CD4-positive, alpha-beta T cell treated with Interleukin-17A for 4 hours (primary cell): ENCODE results near the gene EEF1G.
"Not testable (repeated sequence)": the region's sequence is repeated elsewhere in the genome, so short reads cannot be mapped to it uniquely, and the experiment has no call there.

Source experiments
- DNase-seq: peaks from one replicate; pipeline ENCODE4 v3.0.0-alpha.2; 2020; ENCODE audit warnings: mixed read lengths

EEF1G gene

DNA sequence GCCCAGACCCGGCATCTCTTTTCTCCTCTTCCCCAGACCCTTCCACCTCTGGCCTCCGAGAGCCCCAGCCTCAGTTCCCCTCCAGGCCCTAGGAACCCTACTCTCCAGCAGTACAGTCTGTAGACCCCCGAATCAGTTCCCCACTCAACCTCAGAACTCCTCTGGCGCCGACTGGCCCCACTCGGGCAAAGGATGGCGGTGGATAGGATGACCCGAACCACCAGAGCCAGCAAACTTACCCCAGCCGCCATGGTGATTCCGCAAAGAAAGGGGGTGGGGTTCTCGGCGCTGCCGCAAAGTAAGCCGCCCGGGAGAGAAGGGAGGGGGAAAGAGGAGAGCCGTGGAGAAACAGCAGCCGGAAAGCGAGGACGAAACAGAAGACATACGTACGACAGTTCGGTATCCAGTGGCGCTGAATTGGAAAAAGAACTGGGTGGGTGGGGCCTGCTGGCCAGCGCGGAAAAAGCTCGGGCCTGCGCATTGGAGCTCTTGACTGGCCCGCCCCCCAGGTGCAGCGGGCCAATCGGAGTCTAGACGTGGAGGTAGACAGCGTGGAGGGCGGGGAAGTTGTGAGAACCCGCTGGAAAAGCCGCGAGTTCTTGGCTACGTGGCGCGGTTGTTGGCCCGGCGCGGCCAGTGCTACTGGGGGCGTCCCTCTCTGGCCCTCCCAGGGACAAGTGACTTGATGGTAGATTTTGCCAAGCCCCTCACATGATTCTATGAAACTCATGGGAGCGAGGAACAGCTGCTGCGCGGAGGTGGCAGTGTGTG, at the start of gene EEF1G:
EEF1G (minus strand) TSS at position 300 of the 771 bp plus-strand sequence; CDS start at position 251, 49 bp downstream.
- peak; percentile 98 for DNase-seq

DNA sequence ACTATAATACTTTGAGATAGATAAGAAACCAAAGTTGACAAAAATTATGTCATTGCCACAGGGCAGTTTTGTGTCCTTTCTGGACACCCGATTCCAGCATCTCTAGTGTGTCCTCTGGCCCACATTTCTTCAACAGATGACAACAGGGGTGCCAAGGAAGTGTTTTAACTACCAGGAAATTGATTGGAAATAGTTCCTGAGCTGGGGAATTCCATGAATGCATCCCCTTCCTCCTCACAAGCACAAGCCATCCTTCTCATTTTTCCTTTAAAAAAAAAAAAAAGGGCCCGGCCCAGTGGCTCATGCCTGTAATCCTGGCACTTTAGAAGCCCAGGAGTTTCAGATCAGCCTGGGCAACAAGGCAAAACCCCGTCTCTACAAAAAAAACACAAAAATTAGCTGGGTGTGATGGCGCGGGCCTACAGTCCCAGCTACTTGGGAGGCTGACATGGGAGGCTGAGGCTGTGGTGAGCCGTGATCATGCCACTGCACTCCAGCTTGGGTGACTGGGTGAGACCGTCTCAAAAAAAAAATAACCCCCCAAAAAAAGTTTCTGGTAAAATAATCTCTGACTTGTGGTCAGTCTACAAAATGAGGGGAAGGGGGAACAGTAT, 48.9 kb upstream of the EEF1G start:
- peak; percentile 17 for DNase-seq

DNA sequence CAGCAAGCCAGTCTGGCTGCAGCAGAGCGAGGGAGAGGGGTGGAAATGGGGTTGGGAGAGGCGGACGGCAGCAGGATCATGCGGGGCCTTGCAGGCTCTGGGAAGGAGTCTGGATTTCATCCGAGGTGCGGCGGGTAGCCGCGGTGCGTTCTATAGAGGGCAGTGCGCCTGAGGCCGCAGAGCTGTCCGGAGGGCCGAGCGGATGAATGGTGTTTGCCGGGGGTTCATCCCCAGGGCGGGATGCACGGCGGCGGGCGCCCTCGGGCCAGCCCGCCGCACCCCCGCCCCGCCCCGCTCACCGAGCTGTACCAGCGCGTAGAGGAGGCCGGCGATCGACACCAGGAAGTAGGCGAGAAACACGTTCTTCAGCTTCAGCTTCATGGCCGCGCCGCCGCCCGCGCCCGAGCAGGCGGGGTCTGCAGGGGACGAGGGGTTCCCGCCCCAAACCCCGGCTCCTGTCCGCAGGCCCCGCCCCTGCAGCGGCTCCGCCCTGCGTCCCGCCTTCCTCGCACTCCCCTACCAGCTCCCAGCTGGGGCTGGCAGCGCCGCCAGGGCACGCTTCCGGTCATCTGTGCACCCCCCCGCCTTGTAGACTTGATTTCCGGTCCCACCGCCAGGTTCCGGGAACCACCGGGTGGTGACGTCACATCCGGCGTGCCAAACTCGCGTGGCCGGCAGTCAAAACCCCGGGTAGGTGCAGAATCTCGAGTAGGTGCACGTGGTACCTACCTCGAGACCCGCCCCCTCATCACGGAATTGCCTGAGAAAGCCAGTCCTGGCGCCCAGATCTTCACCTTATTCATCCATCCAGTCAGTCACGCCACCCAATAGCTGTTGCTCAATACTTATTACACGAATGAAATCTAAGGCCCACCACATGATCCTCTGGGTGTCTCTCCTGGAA, 48.1 kb upstream of the EEF1G start, which contains the start of gene B3GAT3:
B3GAT3 (minus strand) TSS at position 420 of the 904 bp plus-strand sequence; CDS start at position 381, 39 bp downstream.
- peak; percentile 97 for DNase-seq

GRCh38 chr11:62621027-62621566, 47.4 kb upstream of the EEF1G start:
- no peak for DNase-seq

DNA sequence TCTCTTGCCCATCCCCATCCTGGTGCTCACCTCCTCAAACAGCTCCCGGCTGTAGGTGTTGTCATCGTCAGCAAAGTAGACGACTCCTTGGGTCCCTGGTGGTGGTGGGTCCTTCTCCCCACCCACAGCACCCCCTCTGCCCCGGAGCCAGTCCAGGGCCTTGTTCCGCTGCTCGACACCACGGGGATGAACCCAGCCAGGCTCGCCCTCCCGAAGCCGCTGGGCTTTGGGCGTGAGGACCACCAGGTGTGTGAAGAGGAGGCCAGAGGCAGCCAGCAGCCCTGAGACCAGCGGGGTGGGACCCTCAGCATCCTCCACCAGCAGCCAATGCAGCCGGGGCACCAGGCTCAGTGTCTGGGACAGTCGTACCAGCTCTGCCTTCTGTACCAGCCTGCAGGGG, 43.3 kb upstream of the EEF1G start:
- not testable (repeated sequence) for DNase-seq

DNA sequence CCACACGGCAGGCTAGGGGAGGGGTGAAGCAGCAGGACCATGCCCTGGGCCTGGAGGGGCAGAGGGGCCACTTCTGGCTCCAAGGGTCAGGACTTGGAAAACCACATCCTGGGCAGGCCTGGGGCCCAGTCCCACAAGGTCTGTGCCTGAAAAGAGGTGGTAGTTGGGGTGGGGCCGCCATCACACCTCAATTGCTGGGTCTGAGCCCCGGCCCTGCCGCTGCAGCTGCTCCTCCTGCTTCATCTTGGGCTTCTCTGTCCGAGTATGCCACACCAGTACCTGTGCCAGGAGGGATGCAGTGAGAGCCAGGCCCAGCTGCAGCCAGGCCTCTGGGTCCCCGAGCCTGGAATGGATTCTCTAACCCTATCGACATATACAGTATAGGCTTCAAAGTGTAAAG, 41.8 kb upstream of the EEF1G start:
- no peak for DNase-seq

DNA sequence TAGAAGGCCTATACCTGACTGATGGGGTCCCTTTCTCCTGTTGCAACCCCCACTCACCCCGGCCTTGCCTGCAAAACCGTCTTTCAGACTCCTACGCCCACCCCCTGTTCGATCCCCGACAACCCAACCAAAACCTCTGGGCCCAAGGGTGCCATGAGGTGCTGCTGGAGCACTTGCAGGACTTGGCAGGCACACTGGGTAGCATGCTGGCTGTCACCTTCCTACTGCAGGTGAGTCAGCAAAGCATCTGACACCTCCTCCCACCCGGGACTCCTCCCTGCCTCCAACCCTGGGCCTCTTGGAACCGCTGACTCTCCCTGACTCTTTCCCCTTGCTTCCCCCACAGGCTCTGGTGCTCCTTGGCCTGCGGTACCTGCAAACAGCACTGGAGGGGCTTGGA, 40.6 kb upstream of the EEF1G start:
- peak; percentile 50 for DNase-seq

DNA sequence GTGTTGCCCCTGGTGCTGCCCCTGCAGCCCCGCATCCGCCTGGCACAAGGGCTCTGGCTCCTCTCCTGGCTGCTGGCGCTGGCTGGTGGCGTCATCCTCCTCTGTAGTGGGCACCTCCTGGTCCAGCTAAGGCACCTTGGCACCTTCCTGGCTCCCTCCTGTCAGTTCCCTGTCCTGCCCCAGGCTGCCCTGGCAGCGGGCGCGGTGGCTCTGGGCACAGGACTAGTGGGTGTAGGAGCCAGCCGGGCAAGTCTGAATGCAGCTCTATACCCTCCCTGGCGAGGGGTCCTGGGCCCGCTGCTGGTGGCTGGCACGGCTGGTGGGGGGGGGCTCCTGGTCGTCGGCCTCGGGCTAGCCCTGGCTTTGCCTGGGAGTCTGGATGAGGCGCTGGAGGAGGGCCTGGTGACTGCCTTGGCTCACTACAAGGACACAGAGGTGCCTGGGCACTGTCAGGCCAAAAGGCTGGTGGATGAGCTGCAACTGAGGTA, 39.6 kb upstream of the EEF1G start:
- DNase-seq = no peak

GRCh38 chr11:62612366-62613290, 38.9 kb upstream of the EEF1G start, which contains the start of the genes EML3 and ROM1:
EML3 (minus strand) TSS chr11:62612775; CDS start chr11:62612457, 318 bp downstream.
ROM1 (plus strand) TSS chr11:62613257; CDS start chr11:62613282, 25 bp downstream.
- peak; percentile 95 for DNase-seq

DNA sequence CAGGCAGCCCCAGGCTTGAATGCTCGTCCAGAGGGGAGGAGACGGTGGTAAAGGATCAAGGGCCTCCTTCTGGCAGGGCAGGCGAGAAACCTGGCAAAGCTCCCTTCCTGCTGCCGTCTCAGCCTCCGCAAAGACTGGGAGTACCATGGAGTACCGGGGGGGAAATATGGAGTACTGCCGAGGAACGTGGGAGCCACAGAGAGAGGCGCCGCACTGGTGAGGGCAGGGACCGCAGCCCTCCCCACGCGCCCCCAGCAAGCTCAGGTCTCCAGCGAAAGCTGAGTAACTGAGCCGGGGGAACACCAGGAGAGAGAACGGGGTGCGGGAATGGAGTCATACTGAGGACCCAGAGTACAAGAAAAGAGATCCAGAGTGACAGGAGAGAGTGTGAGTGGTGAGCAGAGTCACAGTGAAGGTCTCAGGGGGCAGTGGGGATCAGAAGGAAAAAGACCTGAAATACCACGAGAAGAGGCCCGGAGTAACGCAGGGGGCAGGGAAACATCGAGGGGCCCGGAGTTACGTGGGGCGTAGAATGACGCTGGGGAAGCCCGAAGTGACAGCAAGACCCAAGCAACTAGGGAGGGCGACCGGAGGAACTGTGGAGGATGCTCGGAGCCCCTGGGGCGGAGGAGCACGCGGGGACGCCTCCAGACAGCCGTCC, 38.1 kb upstream of the EEF1G start:
- peak; percentile 50 for DNase-seq

- no peak for DNase-seq
These were observed 37.4 kb upstream of the EEF1G start for GRCh38 chr11:62610814-62611704.

GRCh38 chr11:62610403-62610802, 36.7 kb upstream of the EEF1G start:
- no peak for DNase-seq

DNA sequence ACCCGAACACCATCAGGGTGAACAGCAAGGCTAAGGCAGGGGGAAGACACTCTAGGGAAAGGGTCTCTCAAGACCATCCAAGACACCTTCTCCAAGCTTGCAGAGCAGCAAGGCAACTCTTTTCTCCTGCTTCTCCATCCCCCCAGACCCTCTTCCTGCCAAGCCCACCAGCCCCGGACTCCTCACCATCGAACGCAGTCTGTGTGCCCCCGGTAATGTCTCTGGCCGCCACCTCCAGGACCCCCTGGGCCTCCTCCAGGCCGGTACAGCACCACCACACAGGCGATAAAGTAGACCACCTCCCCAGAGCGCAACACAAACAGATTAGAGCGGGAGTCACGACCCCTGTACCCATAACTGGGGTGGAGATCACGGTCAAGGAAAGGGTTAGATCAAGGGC, 35.1 kb upstream of the EEF1G start:
- no peak for DNase-seq

GRCh38 chr11:62607714-62608113, 34.0 kb upstream of the EEF1G start:
- DNase-seq = no peak

- DNase-seq = no peak
These were observed 32.2 kb upstream of the EEF1G start for GRCh38 chr11:62605902-62606301.

DNA sequence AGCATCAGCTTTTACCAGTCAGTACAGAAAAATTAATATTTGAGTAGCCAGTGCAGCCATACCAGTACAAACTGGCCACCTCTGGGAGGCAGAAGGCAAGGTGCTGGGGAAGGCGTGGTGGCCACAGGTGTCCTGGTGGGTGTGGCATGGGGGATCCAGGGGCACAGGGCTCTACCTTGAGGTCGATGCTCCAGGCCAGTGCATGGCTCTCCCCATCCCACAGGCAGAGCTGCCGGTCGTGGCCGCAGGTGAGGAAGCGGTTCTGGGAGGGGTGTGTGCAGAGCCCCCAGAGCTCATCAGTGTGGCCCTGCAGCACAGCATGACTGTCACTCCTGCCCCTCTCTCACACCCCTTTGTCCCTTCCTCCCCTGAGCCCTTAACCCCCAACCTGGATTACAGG, 31.8 kb upstream of the EEF1G start:
- DNase-seq = no peak

- no peak for DNase-seq
These were observed 30.9 kb upstream of the EEF1G start for GRCh38 chr11:62604460-62605120.

GRCh38 chr11:62603776-62604299, 30.1 kb upstream of the EEF1G start:
- DNase-seq = no peak

- no peak for DNase-seq
These were observed 29.3 kb upstream of the EEF1G start for GRCh38 chr11:62603072-62603408.
